BJ (cell line): ENCODE measurements around the gene DUSP15. TPM values are rescaled to one million over a fixed set of nuclear protein-coding genes. Genes with fewer than 3 reads are reported as not detected.

Experiments used
- CTCF ChIA-PET: fragments of 350-600 bp; formaldehyde crosslinking; extraction: SDS; loops from one replicate; lab custom pipeline; 2021; ENCODE audit warnings: antibody characterized with exemption, inconsistent platforms; lab: Yijun Ruan, JAX
- POLR2A ChIA-PET: fragments of 300-600 bp; sonication (Branson Sonifier 250); formaldehyde crosslinking; extraction: SDS; loops from one replicate; lab custom pipeline; 2021; ENCODE audit warnings: antibody characterized with exemption; lab: Charles Lee
- DNase-seq: peaks from one replicate; pipeline ENCODE4 v3.0.0-alpha.2; 2011; ENCODE audit warnings: low read depth
- H3K27me3 ChIP-seq: 2 replicates; pipeline ENCODE4 v1.6.0; 2011; ENCODE audit warnings: low read length; ENCODE audit not compliant: control insufficient read depth, insufficient read depth
- H3K36me3 ChIP-seq: 2 replicates; pipeline ENCODE4 v1.5.1; 2011; ENCODE audit warnings: low read length; ENCODE audit not compliant: control insufficient read depth, insufficient read depth
- H3K4me3 ChIP-seq: 2 replicates; pipeline ENCODE4 v1.5.1; 2011; ENCODE audit warnings: low read depth, mild to moderate bottlenecking, control low read depth, low read length
- CTCF ChIP-seq: IDR thresholded peaks from 2 replicates; pipeline ENCODE4 v1.5.1; 2011; ENCODE audit warnings: low read depth, mild to moderate bottlenecking, control low read depth, inconsistent platforms, low read length, moderate library complexity; ENCODE audit not compliant: insufficient read depth
- polyA plus RNA-seq: library from polyadenylated mRNA; depleted of rRNA; stranded (reverse); fragments of >200 nt; gene quantifications from 2 replicates; pipeline ENCODE4 v1.2.3, GENCODE V29; 2011

DUSP15 gene
- polyA plus RNA-seq, 1 experiment, result 0.09 TPM

- Histone ChIP-seq H3K27me3 (peaks cover 18% of the 10 kb centered on the region), H3K4me3 (no peak overlapping the region), H3K36me3 (no peaks in the 10 kb centered on the region)
- ChIA-PET POLR2A (no interaction called here), CTCF (no interaction called here)
- no peak for TF ChIP-seq CTCF
- no peak for DNase-seq
Observed at GRCh38 chr20:31875671-31876070, 5.3 kb upstream of the DUSP15 start.

GRCh38 chr20:31872406-31872805 is 2.1 kb upstream of the DUSP15 start:
- CTCF ChIA-PET, result interaction anchor here (1.7 to 2.9 kb wide), 3 partner anchors 18 to 49 kb away, joined by 5 to 8 read pairs (median 6); no protein-coding TSS in a partner anchor
- TF ChIP-seq CTCF, result no peak
- no peak for DNase-seq
- Histone ChIP-seq H3K4me3 (no peak overlapping the region), H3K27me3 (peaks cover 31% of the 10 kb centered on the region), H3K36me3 (no peaks in the 10 kb centered on the region)
- POLR2A ChIA-PET, result interaction anchor here (0.7 kb wide), 1 partner anchor 85 kb away, joined by 3 read pairs; no protein-coding TSS in a partner anchor

- POLR2A ChIA-PET, result interaction anchor here (0.7 kb wide), 1 partner anchor 86 kb away, joined by 3 read pairs; no protein-coding TSS in a partner anchor
- CTCF ChIA-PET, result interaction anchor here (0.8 to 2.9 kb wide), 5 partner anchors 11 to 48 kb away, joined by 3 to 8 read pairs (median 5); no protein-coding TSS in a partner anchor
- H3K4me3 ChIP-seq, result no peak overlapping the region
- DNase-seq, result no peak
- TF ChIP-seq CTCF, result no peak
- H3K27me3 ChIP-seq, result peaks cover 31% of the 10 kb centered on the region
- H3K36me3 ChIP-seq, result no peaks in the 10 kb centered on the region
Observed at GRCh38 chr20:31871618-31871954, 1.3 kb upstream of the DUSP15 start.

- DNase-seq, result no peak
- Histone ChIP-seq H3K4me3 (no peak overlapping the region; the same call in 1 of the 2 replicates), H3K36me3 (no peaks in the 10 kb centered on the region), H3K27me3 (peaks cover 33% of the 10 kb centered on the region)
- CTCF ChIA-PET, result interaction anchor here (0.8 to 2.9 kb wide), 5 partner anchors 11 to 48 kb away, joined by 3 to 8 read pairs (median 5); no protein-coding TSS in a partner anchor
- POLR2A ChIA-PET, result no interaction called here
- TF ChIP-seq CTCF, result no peak
Observed at GRCh38 chr20:31870726-31871617, 645 bp upstream of the DUSP15 start.

- POLR2A ChIA-PET, result no interaction called here
- TF ChIP-seq CTCF, result no peak
- Histone ChIP-seq H3K4me3 (no peak overlapping the region), H3K36me3 (no peaks in the 10 kb centered on the region), H3K27me3 (peaks cover 36% of the 10 kb centered on the region)
- DNase-seq, result no peak
- CTCF ChIA-PET, result interaction anchor here (1.4 kb wide), 1 partner anchor 163 kb away, joined by 3 read pairs; no protein-coding TSS in a partner anchor
Observed at GRCh38 chr20:31869673-31869941, 720 bp downstream of the DUSP15 start.
